ENCODE results near the gene CACNA1C.

The CACNA1C gene

DNA sequence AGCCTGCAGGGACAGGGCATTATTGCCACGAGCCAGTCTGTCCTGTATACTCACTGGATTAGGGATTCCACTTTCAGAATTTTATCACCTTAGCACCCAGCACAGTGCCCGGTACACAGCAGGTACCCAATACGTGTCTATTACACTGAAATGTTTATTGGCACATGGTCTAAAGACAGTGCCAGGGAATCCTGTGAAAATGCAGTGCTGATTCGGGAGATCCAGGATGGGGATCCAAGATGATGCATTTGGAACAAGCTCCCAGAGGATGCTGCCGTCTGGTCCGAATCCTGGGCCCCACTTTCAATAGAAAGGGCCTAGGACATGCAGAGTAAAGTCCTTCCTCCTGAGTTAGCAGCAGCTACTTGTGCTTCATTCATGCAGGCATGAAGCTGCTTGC, 230.7 kb downstream of the CACNA1C start:
- DNase-seq (ENCODE audit: low read depth), result no peak
- H3K4me3 ChIP-seq (ENCODE audit: low read depth, low read length), result no peak overlapping the region

DNA sequence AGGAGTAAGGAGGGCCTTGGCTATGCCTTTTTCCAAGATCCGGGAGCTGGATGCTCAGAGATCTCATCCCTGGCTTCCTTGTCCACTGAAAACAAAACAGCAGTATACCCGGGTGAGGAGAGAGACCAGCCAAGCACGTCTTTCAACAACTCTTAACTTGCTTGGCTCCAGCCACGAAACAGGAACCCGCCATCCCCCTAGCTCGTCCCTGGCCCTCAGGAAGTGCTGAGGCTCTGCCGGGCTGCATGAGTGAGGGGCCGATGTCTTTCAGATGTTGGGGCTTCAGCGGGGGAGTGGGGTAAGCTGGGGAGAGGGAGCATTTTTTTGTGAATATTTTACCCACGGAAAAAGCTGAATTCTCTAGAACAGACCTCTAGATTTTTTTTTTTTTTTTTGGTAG, 231.1 kb downstream of the CACNA1C start:
- no peak overlapping the region for H3K4me3 ChIP-seq (ENCODE audit: low read depth, low read length)

DNA sequence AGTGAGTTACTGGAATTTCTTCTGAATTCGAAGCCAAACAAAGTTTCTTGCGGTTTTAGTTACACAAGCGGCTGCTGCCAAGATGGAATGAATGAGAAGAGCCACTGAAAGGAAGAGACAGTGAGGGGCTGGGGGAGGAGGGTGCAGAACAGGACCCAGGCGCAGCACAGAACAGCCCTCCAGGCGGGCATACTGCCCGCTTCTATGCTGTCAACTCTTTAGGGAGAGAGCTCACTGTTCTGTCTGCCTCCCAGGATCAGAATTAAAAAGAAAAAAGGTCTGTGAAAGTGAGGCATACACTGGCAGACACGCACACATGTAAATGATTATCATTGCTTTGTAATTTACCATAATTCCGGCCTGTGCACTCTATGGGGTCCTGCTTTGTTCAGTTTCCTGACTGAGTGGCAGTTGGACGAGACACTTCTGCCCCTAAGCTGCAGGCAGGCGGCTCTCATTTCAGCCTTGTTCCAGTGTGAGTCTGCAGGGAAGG, 231.6 kb downstream of the CACNA1C start:
- DNase-seq (ENCODE audit: low read depth), result peak; percentile 72
- H3K4me3 ChIP-seq (ENCODE audit: low read depth, low read length), result no peak overlapping the region

More for the DNA sequence above, 231.1 kb downstream of the CACNA1C start:
- peak; percentile 43 for DNase-seq (ENCODE audit: low read depth)

DNA sequence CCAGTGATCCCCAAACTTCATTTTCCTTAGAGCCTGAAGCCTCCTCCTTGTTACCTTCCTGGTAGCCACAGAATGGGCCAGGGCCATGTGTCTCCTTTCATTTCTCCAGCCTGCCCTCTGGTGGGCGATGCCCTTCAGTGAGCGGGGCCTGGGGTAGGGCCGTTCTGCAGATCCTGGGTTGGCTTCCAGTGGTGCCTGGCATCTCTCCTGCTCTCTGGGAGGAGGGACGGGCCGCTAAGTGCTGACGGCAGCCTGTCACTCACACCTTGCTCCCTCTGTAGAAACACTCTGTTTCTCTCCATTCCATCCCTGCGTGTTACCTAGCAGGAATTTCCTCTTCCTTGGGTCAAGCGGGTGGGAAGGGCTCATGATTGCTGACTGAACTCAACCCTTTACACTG, 232.1 kb downstream of the CACNA1C start:
- H3K4me3 ChIP-seq (ENCODE audit: low read depth, low read length), result no peak overlapping the region
- DNase-seq (ENCODE audit: low read depth), result no peak

DNA sequence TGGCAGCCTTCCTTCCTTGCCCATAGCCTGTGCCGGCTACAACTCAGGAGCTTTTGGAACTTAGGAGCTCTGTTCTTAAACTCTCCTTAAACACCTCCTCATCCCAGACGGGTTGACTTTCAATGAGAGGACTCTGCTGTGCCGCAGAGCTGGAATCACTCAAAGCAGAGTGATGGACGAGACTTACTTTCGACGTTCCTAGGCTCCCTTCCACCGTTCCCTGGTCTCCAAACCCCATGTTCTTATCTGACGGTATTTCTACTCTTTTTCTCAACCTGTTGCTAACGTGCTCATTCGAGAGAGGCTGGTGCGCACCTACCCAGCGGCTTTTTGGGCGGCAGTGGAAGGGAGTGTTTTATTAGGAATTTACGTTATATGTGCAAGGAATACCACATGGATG, 232.7 kb downstream of the CACNA1C start:
- no peak overlapping the region for H3K4me3 ChIP-seq (ENCODE audit: low read depth, low read length)
- DNase-seq (ENCODE audit: low read depth), result no peak

DNA sequence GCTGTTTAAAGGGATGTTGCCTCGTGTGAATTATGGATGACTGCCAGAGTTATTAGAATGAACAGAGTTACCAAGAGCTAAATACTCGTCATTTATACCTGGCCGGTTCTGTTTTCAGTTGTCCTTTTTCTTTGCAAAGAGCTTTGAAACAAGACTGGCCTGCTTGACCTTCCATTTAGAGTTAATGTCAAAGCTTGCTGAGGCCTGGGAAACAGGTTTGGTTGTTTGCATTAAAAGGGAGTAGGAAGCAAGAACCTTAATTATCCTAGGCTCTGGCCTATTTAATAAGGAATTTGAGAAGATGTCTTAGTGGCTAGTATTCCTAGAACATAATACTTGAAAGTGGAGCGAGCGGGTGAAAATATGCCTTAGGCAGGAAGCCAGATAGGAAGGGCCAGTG, 233.3 kb downstream of the CACNA1C start:
- H3K4me3 ChIP-seq (ENCODE audit: low read depth, low read length), result no peak overlapping the region
- no peak for DNase-seq (ENCODE audit: low read depth)

DNA sequence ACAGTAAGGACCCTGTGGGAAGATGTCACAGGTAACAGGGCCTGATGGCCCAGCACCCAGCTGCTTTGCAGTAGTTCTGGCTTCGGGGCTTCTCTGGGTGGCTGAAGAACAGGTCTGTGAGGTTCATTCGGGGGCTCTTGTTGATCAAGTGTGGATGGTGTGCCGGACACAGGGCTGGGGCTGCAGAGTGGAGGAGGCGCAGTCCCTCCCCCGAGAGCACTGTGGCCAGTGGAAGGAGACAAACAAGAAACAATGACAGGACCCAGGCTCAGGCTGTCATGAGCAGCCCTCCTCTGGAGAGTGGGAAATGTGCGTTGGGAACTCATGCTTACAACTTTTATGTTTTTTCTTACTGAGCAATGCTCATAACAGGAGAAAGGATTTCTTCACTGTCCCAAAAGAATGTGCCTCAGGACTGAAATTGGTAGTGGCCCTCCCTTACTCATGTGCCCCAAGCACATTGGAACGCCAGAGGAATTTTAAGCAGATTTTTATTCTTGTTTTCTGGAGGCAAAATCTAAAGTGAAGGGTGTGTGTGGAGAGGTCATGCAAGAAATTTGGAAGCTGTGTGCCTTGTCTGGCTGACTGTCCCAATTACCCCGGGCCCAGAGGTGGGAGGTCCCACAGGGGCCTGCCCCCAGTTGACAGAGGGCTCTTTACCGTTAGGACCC, 233.8 kb downstream of the CACNA1C start:
- DNase-seq (ENCODE audit: low read depth), result no peak
- H3K4me3 ChIP-seq (ENCODE audit: low read depth, low read length), result no peak overlapping the region

DNA sequence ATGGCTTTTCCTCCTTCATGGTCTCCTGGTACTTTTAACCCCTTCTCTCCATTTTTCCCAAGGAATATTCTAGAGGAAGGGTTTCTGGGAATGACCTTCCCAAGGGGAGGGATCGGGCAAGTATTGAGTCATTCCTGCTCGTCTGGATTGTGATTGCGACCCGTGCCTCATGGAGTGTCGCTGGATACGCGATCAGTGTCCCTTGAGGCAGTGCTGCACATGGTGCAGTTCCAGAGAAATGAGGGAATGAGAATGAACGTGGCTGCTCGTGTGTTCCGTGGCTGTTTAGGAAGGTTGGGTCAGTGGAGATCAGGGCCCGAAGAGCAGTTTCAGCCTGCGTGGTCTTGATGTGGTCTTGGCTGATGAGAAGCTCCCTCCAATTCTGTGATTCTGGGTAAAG, 234.4 kb downstream of the CACNA1C start:
- H3K4me3 ChIP-seq (ENCODE audit: low read depth, low read length), result no peak overlapping the region
- DNase-seq (ENCODE audit: low read depth), result no peak

DNA sequence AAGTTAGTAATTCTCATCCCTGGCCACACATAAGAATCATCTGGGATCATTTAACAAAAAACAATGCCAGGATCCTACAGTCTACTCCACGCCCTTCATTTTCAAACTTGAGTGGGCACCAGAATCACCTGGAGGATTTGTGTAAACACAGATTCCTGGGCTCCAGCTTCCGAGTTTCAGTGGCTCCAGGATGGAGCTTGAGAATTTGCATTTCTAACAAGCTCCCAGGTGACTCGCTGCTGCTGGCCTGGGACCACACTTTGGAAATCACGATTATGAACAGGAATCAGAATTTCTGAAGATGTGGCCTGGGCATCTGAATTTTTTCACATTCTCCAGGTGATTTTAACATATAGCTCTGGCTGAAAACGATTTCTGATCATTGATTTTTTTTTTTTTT, 234.8 kb downstream of the CACNA1C start:
- no peak for DNase-seq (ENCODE audit: low read depth)
- H3K4me3 ChIP-seq (ENCODE audit: low read depth, low read length), result no peak overlapping the region

DNA sequence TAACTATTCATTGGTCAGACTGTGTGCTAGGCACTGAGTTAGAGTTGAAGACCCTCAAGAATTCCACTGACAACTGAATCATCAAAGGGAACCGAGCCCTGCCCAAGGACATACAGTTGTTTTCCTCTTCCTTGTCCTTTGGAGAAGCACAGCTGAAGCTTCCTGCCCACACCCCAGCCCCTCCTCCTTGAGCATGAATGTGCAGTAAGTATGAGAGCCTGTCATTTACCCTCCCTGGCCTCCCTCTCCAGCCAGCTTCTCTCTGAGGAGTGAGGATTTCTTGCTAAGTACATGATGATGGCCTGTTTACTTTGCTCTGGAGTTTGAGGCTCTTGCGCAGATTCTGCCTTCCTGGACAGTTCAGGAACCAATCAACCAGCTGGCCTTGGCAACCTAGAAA, 235.2 kb downstream of the CACNA1C start:
- no peak overlapping the region for H3K4me3 ChIP-seq (ENCODE audit: low read depth, low read length)
- DNase-seq (ENCODE audit: low read depth), result peak; percentile 43

DNA sequence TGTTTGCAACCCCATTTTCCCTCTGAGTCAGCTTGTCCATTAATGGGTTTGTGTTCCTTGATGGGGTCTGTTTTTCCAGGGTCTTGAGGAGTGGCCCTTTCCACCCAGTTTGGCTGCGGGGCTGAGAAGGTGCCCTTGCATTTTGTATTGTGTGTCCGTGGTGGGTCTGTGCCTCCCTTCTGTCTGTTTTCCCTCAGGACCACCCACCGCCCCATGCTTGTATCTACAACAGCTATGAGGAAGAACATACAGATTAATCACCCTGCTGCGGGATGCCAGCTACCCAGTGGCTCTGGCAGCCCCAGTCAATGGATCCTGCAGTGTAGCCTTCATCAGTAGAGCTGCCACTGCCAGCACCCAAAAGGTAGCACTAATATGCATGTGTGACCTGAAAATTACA, 235.7 kb downstream of the CACNA1C start:
- no peak overlapping the region for H3K4me3 ChIP-seq (ENCODE audit: low read depth, low read length)
- no peak for DNase-seq (ENCODE audit: low read depth)

DNA sequence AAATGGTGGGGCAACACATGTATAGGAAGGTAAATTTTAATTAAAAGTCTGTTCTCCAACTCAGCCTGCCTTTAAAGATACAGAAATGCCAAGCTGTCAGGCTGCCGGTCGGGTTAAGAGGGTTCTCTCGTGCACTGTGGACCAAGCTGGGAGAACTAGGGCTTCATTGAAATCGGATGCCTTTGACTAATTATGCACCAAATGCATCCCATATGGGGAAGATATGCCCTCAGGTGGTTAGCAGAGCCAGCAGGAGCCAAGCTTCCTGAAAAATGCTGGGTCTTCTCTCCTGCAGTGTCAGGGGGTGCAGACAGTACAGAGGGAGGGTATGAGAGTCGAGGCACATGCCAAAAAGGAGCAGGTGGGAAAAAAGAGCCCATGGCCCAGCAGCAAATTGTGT, 236.1 kb downstream of the CACNA1C start:
- H3K4me3 ChIP-seq (ENCODE audit: low read depth, low read length), result no peak overlapping the region
- DNase-seq (ENCODE audit: low read depth), result no peak

DNA sequence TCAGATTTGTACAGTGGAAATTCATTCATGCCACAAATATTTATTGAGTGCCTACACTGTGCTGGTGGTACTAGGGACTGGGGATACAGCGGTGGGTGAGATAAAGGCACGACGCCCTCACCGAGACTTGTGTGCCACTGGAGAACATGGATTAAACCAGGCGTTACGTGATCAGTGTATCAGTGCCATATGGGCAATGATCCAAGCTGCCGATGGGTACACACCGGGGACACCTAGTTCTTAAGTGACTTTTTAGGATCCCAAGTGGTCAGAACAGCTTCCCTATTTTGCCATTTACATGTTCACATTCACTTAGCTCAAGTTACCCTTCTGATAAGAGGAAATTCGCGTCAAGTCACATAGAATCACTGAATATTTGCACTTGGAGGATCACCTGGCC, 236.7 kb downstream of the CACNA1C start:
- DNase-seq (ENCODE audit: low read depth), result no peak

DNA sequence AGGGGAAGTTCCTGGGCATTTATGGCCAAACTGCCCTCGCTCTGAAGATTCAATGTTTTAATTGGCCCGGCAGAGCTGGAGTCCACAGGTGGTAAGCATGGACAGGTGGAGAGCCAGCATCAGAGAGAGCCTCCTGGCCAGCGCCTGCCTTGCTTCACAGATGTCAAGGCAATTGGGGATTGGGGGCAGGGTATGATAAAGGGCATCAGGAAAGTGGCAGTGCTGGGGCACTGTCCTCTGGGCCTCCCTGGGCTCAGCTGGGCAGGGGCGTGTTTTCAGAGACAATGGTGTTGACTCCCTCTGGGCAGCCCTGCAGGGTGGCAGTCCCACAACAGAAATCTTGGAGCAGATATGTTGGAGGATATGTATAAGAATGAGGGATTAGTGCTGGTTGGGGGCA, 237.3 kb downstream of the CACNA1C start:
- DNase-seq (ENCODE audit: low read depth), result no peak

More for the DNA sequence above, 236.7 kb downstream of the CACNA1C start:
- no peak overlapping the region for H3K4me3 ChIP-seq (ENCODE audit: low read depth, low read length)

DNA sequence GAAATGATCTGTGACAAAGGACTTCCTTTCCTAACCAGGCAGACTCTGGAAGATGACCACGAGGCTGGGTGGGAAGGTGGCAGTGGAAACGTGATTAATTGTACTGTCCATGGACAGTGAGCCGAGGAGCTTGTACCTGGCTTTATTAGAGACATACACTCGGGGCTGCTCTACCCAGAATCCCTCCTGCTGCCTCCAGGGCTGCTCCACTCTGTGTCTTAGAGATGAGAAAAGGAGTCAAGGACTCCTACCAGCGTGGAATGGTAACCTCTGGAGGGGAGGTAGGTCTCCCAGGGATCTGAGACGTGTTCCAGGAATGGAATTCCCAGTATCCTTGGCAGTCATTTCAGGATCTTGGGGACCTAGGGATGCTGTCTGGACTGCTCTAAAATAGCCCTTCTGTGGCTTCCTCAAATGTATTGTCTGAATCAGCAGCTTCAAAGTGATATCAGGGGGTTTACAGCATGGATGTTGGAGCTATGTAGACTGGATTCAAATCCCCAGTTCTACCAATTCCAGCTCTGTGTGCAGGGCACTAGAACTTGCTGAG, 237.8 kb downstream of the CACNA1C start:
- H3K4me3 ChIP-seq (ENCODE audit: low read depth, low read length), result no peak overlapping the region
- no peak for DNase-seq (ENCODE audit: low read depth)

More for the DNA sequence above, 237.3 kb downstream of the CACNA1C start:
- no peak overlapping the region for H3K4me3 ChIP-seq (ENCODE audit: low read depth, low read length)

DNA sequence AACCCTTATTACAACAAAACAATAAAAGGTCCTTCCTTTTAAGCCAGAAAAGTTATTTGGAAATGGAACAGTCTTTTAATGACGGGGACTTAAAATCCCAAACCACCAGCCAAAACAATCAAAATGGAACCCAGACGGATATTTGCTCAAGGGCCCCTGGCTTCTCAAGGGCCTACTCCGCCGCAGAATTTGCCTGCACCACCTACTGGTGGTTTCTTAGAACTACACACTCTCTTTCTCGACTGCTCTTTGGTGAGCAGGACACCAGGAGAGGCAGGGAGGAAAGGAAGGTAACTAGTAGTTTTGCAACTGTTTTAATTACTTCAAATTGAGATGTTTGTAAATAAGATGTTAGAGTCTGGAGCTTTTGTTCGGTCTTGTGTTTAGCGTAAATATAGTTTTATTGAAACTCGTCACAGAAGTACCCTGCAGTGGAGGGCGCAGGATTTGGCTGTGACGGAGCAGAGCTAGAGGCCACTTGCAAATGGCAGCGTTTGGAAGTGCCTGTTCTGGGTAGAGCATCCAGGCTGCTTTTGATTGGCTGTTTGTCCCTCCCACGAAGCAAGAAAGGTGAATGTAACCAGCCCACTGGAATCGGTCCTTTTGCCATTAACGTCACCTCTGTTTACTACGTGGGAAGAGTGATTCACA, 238.5 kb downstream of the CACNA1C start:
- DNase-seq (ENCODE audit: low read depth), result no peak
- no peak overlapping the region for H3K4me3 ChIP-seq (ENCODE audit: low read depth, low read length)

DNA sequence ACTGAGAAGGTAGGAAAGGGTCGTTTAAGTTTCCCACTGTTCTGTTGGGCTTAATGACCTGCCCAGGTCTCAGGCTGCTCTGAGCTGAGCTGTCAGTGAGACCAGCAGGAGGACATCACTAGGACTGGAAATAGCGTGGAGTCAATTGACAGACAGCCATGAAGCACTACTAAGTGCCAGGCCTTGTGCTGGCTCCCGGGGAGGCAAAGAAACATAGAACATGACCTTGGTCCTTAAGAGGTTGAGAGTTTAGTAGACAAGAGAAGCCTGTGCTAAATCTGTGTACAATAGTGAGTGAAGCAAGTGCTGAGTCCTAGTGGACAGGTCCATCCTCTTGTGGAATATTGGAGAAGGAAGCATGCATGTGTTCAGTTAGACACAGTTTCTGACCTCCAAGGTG, 239.2 kb downstream of the CACNA1C start:
- no peak for DNase-seq (ENCODE audit: low read depth)
- no peak overlapping the region for H3K4me3 ChIP-seq (ENCODE audit: low read depth, low read length)

DNA sequence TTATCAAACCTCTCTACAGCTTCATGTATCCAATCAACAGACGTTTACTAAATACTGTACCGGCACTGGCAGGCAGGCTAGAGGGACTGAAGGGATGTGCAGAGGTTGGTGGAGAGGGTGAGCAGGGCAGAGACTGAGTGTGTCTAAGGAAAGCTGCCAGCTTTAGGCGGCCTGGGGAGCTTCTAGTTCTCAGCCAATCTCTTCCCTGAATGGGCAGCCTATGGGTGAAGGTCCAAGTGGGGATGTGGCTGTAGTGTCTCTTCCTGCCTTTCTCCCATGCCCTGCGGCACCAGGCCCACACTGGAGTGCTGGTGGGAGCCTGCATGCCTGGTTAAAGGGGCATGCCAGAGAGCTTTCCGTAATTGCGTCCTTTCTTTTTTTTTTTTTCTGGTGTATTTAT, 239.8 kb downstream of the CACNA1C start:
- H3K4me3 ChIP-seq (ENCODE audit: low read depth, low read length), result no peak overlapping the region
- no peak for DNase-seq (ENCODE audit: low read depth)

DNA sequence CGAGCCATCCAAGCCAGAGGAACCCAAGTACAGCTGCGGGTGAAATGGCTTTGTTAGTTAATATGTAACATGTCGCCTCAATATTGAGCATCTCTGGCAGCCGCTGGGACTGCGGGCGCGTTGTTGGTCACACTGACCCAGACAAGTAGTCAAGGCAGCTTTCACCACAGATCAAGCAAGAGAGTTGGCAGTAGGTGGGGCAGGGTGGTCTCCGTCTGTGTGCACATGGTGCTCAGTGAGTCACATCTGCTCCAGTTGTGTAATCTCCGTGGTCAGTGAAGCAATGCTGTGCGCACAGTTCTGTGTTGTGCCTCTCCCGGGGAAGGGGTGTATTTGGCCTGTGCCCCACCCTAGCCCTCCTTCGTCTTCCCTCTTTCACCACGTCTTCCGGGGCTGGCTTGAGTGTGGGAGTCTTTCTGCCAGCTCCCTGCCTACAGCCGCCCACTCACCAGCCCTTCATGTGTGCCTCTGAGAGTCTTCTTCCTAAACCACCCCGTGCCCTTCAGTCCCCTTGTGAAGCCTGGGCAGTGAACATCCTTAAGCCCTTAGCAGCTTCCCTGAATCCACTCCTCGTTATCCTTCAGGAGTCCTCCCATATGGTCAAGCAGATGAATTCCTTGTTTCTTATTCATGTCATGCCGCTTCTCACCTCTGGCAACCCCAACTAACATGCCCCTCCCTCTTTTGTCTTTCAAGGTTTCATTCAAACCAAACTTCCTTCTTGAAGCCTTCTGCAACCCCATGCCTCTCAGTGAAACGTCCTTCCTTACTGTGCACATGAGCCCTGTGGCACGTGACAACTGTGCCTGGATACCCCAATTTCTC, 242.1 kb downstream of the CACNA1C start:
- no peak overlapping the region for H3K4me3 ChIP-seq (ENCODE audit: low read depth, low read length)
- DNase-seq (ENCODE audit: low read depth), result peak; percentile 53

DNA sequence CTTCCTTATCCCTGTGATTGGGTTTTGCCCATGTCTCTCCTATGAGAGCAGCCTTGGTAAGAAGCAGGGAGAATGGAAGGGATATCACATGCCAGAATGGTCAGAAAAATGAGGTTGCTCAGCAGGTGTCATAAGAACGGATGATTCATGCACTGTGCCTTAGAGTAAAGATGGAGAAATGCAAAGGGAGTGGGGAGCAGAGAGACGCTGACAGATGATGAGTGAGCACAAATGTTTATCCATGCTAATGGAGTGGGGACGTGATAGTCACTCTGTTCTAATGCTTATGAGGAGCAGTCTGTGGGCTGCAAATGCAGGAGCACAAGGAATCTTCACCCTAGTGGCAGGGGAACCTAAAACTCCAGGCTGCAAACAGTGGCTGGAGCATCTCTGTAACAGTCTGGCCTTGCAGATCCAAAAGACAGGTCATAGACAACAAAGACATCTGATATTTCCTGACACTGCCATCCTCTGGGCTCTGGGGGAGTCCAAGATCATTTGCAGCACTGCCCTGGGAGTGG, 243.2 kb downstream of the CACNA1C start:
- H3K4me3 ChIP-seq (ENCODE audit: low read depth, low read length), result no peak overlapping the region
- peak; percentile 77 for DNase-seq (ENCODE audit: low read depth)

All from skeletal muscle cell (primary cell).